CD14-positive monocyte (primary cell): ENCODE data around the gene EPHB2. TPM values are rescaled to one million over a fixed set of nuclear protein-coding genes. Genes with fewer than 3 reads are reported as not detected.
A peak's percentile ranks its signal among the peaks of the same experiment; 100 is the strongest.

Source experiments
- DNase-seq, 3 donors: peaks; one replicate each; pipeline ENCODE4 v3.0.0-alpha.2; 2011 to 2022
- H2AFZ ChIP-seq: 2 replicates; pipeline ENCODE4 v1.6.0; 2012; ENCODE audit warnings: mild to moderate bottlenecking, low read depth, low read length, inconsistent platforms; ENCODE audit not compliant: insufficient read depth, poor library complexity, severe bottlenecking
- H3K27ac ChIP-seq, 2 donors: 1 replicate in 1 of 2; 2 replicates in 1 of 2; pipeline ENCODE4 v1.5.1; 2012 to 2013; ENCODE audit warnings: low read length in 2 of 2, control low read depth in 1 of 2, inconsistent platforms in 1 of 2, low read depth in 1 of 2, mild to moderate bottlenecking in 1 of 2
- H3K27me3 ChIP-seq, 2 donors: one replicate each; pipeline versions ENCODE4 v1.6.0 to v1.6.1; 2011 to 2013; ENCODE audit warnings: low read length in 2 of 2; ENCODE audit not compliant: control insufficient read depth in 2 of 2, insufficient read depth in 2 of 2
- H3K36me3 ChIP-seq, 2 donors: replicated peaks in 1 of 2; 1 replicate in 1 of 2; 2 replicates in 1 of 2; pipeline versions ENCODE4 v1.5.1 to v1.6.1; 2012 to 2013; ENCODE audit warnings: low read length in 2 of 2, control low read depth in 1 of 2, inconsistent platforms in 1 of 2, mild to moderate bottlenecking in 1 of 2; ENCODE audit not compliant: insufficient read depth in 2 of 2, control insufficient read depth in 1 of 2
- H3K4me1 ChIP-seq, 2 donors: 1 replicate in 1 of 2; 2 replicates in 1 of 2; pipeline versions ENCODE4 v1.5.1 to v1.6.1; 2012 to 2013; ENCODE audit warnings: low read length in 2 of 2, control low read depth in 1 of 2, inconsistent platforms in 1 of 2, mild to moderate bottlenecking in 1 of 2, moderate library complexity in 1 of 2; ENCODE audit not compliant: insufficient read depth in 2 of 2, control insufficient read depth in 1 of 2
- H3K4me2 ChIP-seq: replicated peaks from 2 replicates; pipeline ENCODE3; 2012; ENCODE audit warnings: low read length, moderate library complexity, mild to moderate bottlenecking; ENCODE audit not compliant: poor library complexity, severe bottlenecking; ENCODE audit errors: extremely low read depth
- H3K4me3 ChIP-seq, 3 experiments: fragments of 200-600 bp in 1 of 3; sonication (generic) in 1 of 3; replicated peaks in 1 of 3; 1 replicate in 2 of 3; 2 replicates in 1 of 3; pipeline ENCODE4 v1.5.1; 2011 to 2013; ENCODE audit warnings: low read length in 3 of 3, mild to moderate bottlenecking in 3 of 3, control low read depth in 2 of 3, low read depth in 2 of 3, inconsistent platforms in 1 of 3, moderate library complexity in 1 of 3
- H3K79me2 ChIP-seq: 2 replicates; pipeline ENCODE4 v1.6.0; 2012; ENCODE audit warnings: mild to moderate bottlenecking, control low read depth, inconsistent platforms, low read length, moderate library complexity; ENCODE audit not compliant: insufficient read depth
- H3K9ac ChIP-seq: 2 replicates; pipeline ENCODE4 v1.6.0; 2017; ENCODE audit warnings: low read length, mild to moderate bottlenecking; ENCODE audit not compliant: insufficient read depth, poor library complexity, severe bottlenecking
- H3K9me3 ChIP-seq, 2 donors: replicated peaks in 1 of 2; 1 replicate in 1 of 2; 2 replicates in 1 of 2; pipeline versions ENCODE4 v1.5.1 to v1.6.1; 2012 to 2013; ENCODE audit warnings: low read length in 2 of 2, control low read depth in 1 of 2; ENCODE audit not compliant: control insufficient read depth in 1 of 2, insufficient read depth in 1 of 2
- H4K20me1 ChIP-seq: 2 replicates; pipeline ENCODE4 v1.6.0; 2012; ENCODE audit warnings: mild to moderate bottlenecking, low read length, control low read depth, moderate library complexity; ENCODE audit not compliant: insufficient read depth
- H3K27ac Mint-ChIP-seq, 7 donors: one replicate each; pipeline ENCODE4 v1.8.0; 2020; ENCODE audit warnings: mild to moderate bottlenecking in 7 of 7, mixed read lengths in 7 of 7, moderate library complexity in 6 of 7, inconsistent platforms in 2 of 7
- H3K27me3 Mint-ChIP-seq, 3 donors: one replicate each; pipeline ENCODE4 v1.8.0; 2021 to 2022; ENCODE audit warnings: low read depth in 3 of 3, mild to moderate bottlenecking in 3 of 3, mixed read lengths in 3 of 3, moderate library complexity in 3 of 3, inconsistent platforms in 1 of 3
- H3K36me3 Mint-ChIP-seq, 2 donors: one replicate each; pipeline ENCODE4 v1.8.0; 2020; ENCODE audit warnings: mixed read lengths in 2 of 2, inconsistent platforms in 1 of 2, mild to moderate bottlenecking in 1 of 2
- H3K4me1 Mint-ChIP-seq: one replicate; pipeline ENCODE4 v1.8.0; 2020; ENCODE audit warnings: mild to moderate bottlenecking, mixed read lengths
- H3K4me3 Mint-ChIP-seq, 2 donors: one replicate each; pipeline ENCODE4 v1.8.0; 2020; ENCODE audit warnings: mild to moderate bottlenecking in 2 of 2, mixed read lengths in 2 of 2, moderate library complexity in 1 of 2
- H3K9me3 Mint-ChIP-seq, 7 donors: one replicate each; pipeline ENCODE4 v1.8.0; 2020 to 2022; ENCODE audit warnings: mixed read lengths in 7 of 7, mild to moderate bottlenecking in 6 of 7, moderate library complexity in 6 of 7, inconsistent platforms in 2 of 7
- CTCF ChIP-seq: fragments of 200-600 bp; IDR thresholded peaks from one replicate; pipeline ENCODE4 v1.8.0; 2022; ENCODE audit warnings: antibody characterized with exemption, mild to moderate bottlenecking
- WGBS: methylation state at CpG from one replicate; pipeline ENCODE4 v1.1.5; 2013; ENCODE audit warnings: missing lambda C conversion rate; ENCODE audit not compliant: insufficient coverage; 5-methylcytosine and 5-hydroxymethylcytosine counted together
- intact Hi-C, 2 donors: fragments of 100-400 bp; cut with micrococcal nuclease; formaldehyde crosslinking; loops; one replicate each; pipeline versions ENCODE4 v1.15.0 to v1.15.1; 2023
- polyA plus RNA-seq, 3 donors: library from polyadenylated mRNA; depleted of rRNA in 1 of 3; unstranded in 2 of 3; stranded (reverse) in 1 of 3; fragments of 300-500 nt in 2 of 3; fragments of >200 nt in 1 of 3; fragmentation: Illumina TruSeq in 2 of 3; gene quantifications; 1 replicate in 2 of 3; 2 replicates in 1 of 3; pipeline ENCODE4 v1.2.3, GENCODE V29; 2012 to 2021

Gene EPHB2
- polyA plus RNA-seq, 3 donors, result 2.9 to 5.6 (median 3.4) TPM

GRCh38 chr1:22741118-22741517, 30.5 kb downstream of the EPHB2 start:
- H3K79me2 ChIP-seq, result no peaks in the 10 kb centered on the region

More at GRCh38 chr1:22741118-22741517, 30.5 kb downstream of the EPHB2 start:
- no peak overlapping the region for H3K9ac ChIP-seq
- H4K20me1 ChIP-seq, result no peaks in the 10 kb centered on the region
- H3K27ac Mint-ChIP-seq, result peak overlapping the region in 2 of 7 donors; percentile 50 to 79
- no peaks in the 10 kb centered on the region for H3K9me3 ChIP-seq
- no peaks in the 10 kb centered on the region for H3K27me3 ChIP-seq
- WGBS, result 86% methylated on average over 7 of the region's 9 CpGs
- no peak overlapping the region for H3K4me2 ChIP-seq
- H3K4me1 Mint-ChIP-seq, result peaks cover 42% of the 10 kb centered on the region
- H3K4me1 ChIP-seq, result peaks cover 19 to 40% of the 10 kb centered on the region in 2 donors
- no peak overlapping the region for H2AFZ ChIP-seq
- DNase-seq, result no peak
- H3K36me3 ChIP-seq, result no peaks in the 10 kb centered on the region
- H3K4me3 ChIP-seq, result no peak overlapping the region
- no peak for TF ChIP-seq CTCF
- H3K36me3 Mint-ChIP-seq, result no peaks in the 10 kb centered on the region
- peaks cover 0 to 13% (median 5%) of the 10 kb centered on the region in 3 donors for H3K27me3 Mint-ChIP-seq
- intact Hi-C loops, result no loop called here
- H3K27ac ChIP-seq, result no peak overlapping the region
- no peak overlapping the region for H3K4me3 Mint-ChIP-seq
- peaks cover 0 to 2% (median 0%) of the 10 kb centered on the region in 7 donors for H3K9me3 Mint-ChIP-seq
